Measurements from ENCODE around the gene PAPOLB.

The PAPOLB gene

GRCh38 chr7:4861673-4862072 lies at the start of gene PAPOLB:
Gene PAPOLB, minus strand, starts transcription at chr7:4862030. Its CDS starts 220 bp downstream, at chr7:4861810.
- no peak for DNase-seq (ENCODE audit: low read depth, low spot score)
- no peak for TF ChIP-seq CTCF (IDR thresholded peaks at IDR 0.05; ENCODE audit: low read depth, low read length)
- peak within 1 kb of the TSS; percentile 27 for H3K4me3 ChIP-seq (ENCODE audit: low read depth, low read length)
- in situ Hi-C loops (cut with HindIII; ENCODE audit: low sequenced_read_pairs), result no loop called here

GRCh38 chr7:4911111-4911828 lies 49.4 kb upstream of the PAPOLB start:
- in situ Hi-C loops (cut with HindIII; ENCODE audit: low sequenced_read_pairs), result no loop called here
- DNase-seq (ENCODE audit: low read depth, low spot score), result no peak
- H3K4me3 ChIP-seq (ENCODE audit: low read depth, low read length), result no peak overlapping the region
- no peak for TF ChIP-seq CTCF (IDR thresholded peaks at IDR 0.05; ENCODE audit: low read depth, low read length)

GRCh38 chr7:4906682-4907081 lies 44.9 kb upstream of the PAPOLB start:
- no peak for TF ChIP-seq CTCF (IDR thresholded peaks at IDR 0.05; ENCODE audit: low read depth, low read length)
- in situ Hi-C loops (cut with HindIII; ENCODE audit: low sequenced_read_pairs), result no loop called here
- DNase-seq (ENCODE audit: low read depth, low spot score), result no peak

GRCh38 chr7:4905171-4905570 lies 43.3 kb upstream of the PAPOLB start:
- in situ Hi-C loops (cut with HindIII; ENCODE audit: low sequenced_read_pairs), result no loop called here
- no peak for DNase-seq (ENCODE audit: low read depth, low spot score)
- no peak for TF ChIP-seq CTCF (IDR thresholded peaks at IDR 0.05; ENCODE audit: low read depth, low read length)
- H3K4me3 ChIP-seq (ENCODE audit: low read depth, low read length), result no peak overlapping the region

More at GRCh38 chr7:4906682-4907081, 44.9 kb upstream of the PAPOLB start:
- no peak overlapping the region for H3K4me3 ChIP-seq (ENCODE audit: low read depth, low read length)

DNA sequence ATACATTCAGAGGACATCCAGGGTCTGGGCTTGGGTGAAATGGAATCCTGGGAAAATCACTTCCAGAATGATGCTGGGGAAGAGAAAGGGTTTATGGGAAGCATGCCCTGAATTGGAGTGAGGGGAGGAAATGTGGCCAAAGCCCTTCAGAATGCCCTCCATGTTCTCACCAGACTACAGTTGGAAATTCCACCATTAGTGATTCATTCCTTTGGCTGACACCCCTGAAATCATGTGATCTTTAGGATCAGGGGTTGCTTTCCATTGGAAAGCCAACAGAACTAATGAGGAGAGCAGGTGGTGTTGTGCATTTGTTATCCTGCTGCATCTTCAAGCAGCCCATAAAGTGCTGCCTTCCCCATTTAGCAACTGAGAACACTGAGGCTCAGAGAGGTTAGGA lies 42.5 kb upstream of the PAPOLB start:
- TF ChIP-seq CTCF (IDR thresholded peaks at IDR 0.05; ENCODE audit: low read depth, low read length), result no peak
- in situ Hi-C loops (cut with HindIII; ENCODE audit: low sequenced_read_pairs), result no loop called here
- no peak for DNase-seq (ENCODE audit: low read depth, low spot score)
- H3K4me3 ChIP-seq (ENCODE audit: low read depth, low read length), result no peak overlapping the region

GRCh38 chr7:4895766-4896165 lies 33.9 kb upstream of the PAPOLB start:
- no peak for DNase-seq (ENCODE audit: low read depth, low spot score)
- no peak for TF ChIP-seq CTCF (IDR thresholded peaks at IDR 0.05; ENCODE audit: low read depth, low read length)
- in situ Hi-C loops (cut with HindIII; ENCODE audit: low sequenced_read_pairs), result no loop called here
- no peak overlapping the region for H3K4me3 ChIP-seq (ENCODE audit: low read depth, low read length)

Measured in astrocyte of the spinal cord (primary cell).